Nephron progenitor cell (in vitro differentiated cells): ENCODE data around the gene WDFY3.
"Not testable (repeated sequence)": the region's sequence is repeated elsewhere in the genome, so short reads cannot be mapped to it uniquely, and the experiment has no call there.

ENCODE experiments used
- DNase-seq: peaks from one replicate; pipeline ENCODE4 v3.0.0; 2021
- H3K27ac Mint-ChIP-seq: 2 replicates; pipeline ENCODE4 v1.8.0; 2021; ENCODE audit warnings: mild to moderate bottlenecking, moderate library complexity, mixed read lengths
- H3K27me3 Mint-ChIP-seq: 2 replicates; pipeline ENCODE4 v1.8.0; 2021; ENCODE audit warnings: mild to moderate bottlenecking, low read depth, mixed read lengths; ENCODE audit not compliant: poor library complexity
- H3K36me3 Mint-ChIP-seq: 2 replicates; pipeline ENCODE4 v1.8.0; 2021; ENCODE audit warnings: low read depth, mixed read lengths
- H3K4me1 Mint-ChIP-seq: 2 replicates; pipeline ENCODE4 v1.8.0; 2021; ENCODE audit warnings: mixed read lengths
- H3K4me3 Mint-ChIP-seq: 2 replicates; pipeline ENCODE4 v1.8.0; 2021; ENCODE audit warnings: mild to moderate bottlenecking, moderate library complexity, mixed read lengths
- H3K9me3 Mint-ChIP-seq: 2 replicates; pipeline ENCODE4 v1.8.0; 2021; ENCODE audit warnings: mild to moderate bottlenecking, moderate library complexity, mixed read lengths
- TF ChIP-seq, protein P1 (sequence below): fragments of 200-600 bp; sonication (generic); IDR thresholded peaks from 2 replicates; pipeline ENCODE4 v1.5.0; 2021; ENCODE audit warnings: antibody characterized with exemption

The WDFY3 gene

DNA sequence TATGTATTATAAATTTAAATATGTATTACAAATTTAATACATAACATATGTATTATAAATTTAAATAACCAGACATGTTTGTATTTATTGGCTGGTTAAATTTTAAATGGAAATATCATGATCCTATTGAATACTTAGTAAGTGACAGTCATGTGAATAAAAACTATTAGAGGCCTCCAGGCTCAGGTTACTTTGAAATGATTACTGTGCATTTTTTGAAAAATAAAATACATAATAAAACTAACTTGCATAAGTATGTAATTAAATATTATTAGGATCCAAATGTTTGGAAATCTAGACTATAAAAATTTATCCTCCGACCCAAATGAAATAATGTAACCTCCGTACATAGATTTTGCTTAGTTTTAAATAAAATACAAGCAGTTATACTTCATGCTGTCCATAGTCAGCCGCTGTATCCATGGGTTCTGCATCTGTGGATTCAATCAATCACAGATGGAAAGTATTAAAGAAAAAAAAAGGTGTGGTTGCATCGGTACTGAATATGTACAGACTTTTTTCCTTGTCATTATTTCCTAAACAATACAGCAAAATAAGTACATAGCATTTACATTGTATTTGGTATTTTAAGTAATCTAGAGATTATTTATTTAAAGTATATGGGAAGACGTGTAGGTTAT lies 140.7 kb downstream of the WDFY3 start:
- Mint-ChIP-seq H3K4me1 (no peaks in the 10 kb centered on the region), H3K27me3 (no peaks in the 10 kb centered on the region)
- DNase-seq: no peak

DNA sequence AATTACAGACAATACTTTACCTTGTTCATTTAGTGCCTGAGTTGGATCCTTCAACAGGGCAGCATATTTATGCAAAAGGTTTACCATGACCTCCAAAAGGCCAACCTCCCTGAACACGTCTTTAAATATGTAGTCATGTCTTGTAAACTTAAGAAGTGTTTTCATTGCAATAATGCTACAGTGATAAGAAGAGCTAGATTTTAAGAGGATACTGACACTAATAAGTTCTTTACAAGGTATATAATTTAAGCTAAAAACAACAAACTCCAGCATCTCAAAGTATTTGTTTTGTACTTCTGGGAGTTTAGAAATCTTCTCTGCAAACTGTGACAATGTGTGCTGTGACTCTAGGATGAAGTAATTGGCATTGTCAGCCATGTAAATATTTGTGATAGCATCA lies 145.4 kb downstream of the WDFY3 start:
- no peak overlapping the region for H3K4me3 Mint-ChIP-seq
- H3K9me3 Mint-ChIP-seq: no peaks in the 10 kb centered on the region
- no peak for DNase-seq
- peak overlapping the region; percentile 54 for H3K27ac Mint-ChIP-seq
- H3K4me1 Mint-ChIP-seq: no peaks in the 10 kb centered on the region
- peaks cover 8% of the 10 kb centered on the region for H3K36me3 Mint-ChIP-seq
- TF ChIP-seq, protein P1, sequence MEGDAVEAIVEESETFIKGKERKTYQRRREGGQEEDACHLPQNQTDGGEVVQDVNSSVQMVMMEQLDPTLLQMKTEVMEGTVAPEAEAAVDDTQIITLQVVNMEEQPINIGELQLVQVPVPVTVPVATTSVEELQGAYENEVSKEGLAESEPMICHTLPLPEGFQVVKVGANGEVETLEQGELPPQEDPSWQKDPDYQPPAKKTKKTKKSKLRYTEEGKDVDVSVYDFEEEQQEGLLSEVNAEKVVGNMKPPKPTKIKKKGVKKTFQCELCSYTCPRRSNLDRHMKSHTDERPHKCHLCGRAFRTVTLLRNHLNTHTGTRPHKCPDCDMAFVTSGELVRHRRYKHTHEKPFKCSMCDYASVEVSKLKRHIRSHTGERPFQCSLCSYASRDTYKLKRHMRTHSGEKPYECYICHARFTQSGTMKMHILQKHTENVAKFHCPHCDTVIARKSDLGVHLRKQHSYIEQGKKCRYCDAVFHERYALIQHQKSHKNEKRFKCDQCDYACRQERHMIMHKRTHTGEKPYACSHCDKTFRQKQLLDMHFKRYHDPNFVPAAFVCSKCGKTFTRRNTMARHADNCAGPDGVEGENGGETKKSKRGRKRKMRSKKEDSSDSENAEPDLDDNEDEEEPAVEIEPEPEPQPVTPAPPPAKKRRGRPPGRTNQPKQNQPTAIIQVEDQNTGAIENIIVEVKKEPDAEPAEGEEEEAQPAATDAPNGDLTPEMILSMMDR: no peak
- H3K27me3 Mint-ChIP-seq: no peaks in the 10 kb centered on the region

More for the DNA sequence above, 140.7 kb downstream of the WDFY3 start:
- H3K36me3 Mint-ChIP-seq: peaks cover 28% of the 10 kb centered on the region
- TF ChIP-seq, protein P1: no peak
- no peak overlapping the region for H3K27ac Mint-ChIP-seq
- H3K4me3 Mint-ChIP-seq: no peak overlapping the region
- no peaks in the 10 kb centered on the region for H3K9me3 Mint-ChIP-seq

DNA sequence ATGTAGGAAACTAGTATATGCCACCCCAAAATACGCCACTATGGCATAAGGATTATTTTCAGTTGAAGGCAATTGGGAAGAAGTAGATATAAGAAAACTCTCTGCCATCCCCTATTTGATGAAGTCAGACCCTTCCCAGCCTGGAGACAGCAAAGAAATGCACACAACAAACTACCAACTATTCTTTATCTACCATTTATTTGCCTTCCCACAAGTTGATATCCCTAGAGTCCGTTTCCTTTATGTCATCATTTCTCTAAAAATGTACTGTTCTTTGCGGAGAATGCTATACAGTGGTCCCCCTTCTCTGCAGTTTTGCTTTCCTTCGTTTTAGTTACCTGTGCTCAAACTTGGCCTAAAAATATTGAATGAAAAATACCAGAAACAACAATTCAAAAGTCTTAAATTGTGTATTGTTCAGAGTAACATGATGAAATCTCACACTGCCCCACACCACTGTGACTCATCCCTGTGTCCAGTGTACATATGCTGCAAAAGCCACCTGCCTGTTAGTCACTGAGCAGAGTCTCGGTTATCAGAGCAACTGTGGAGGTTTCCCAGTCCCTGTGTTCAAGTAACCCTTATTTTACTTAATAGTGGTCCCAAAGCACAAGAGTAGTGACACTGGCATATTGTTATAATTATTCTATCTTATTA lies 152.3 kb downstream of the WDFY3 start:
- Mint-ChIP-seq H3K27ac (no peak overlapping the region), H3K36me3 (peaks cover 10% of the 10 kb centered on the region), H3K4me3 (no peak overlapping the region), H3K27me3 (no peaks in the 10 kb centered on the region), H3K9me3 (no peaks in the 10 kb centered on the region), H3K4me1 (no peaks in the 10 kb centered on the region)
- no peak for DNase-seq
- TF ChIP-seq, protein P1: no peak

DNA sequence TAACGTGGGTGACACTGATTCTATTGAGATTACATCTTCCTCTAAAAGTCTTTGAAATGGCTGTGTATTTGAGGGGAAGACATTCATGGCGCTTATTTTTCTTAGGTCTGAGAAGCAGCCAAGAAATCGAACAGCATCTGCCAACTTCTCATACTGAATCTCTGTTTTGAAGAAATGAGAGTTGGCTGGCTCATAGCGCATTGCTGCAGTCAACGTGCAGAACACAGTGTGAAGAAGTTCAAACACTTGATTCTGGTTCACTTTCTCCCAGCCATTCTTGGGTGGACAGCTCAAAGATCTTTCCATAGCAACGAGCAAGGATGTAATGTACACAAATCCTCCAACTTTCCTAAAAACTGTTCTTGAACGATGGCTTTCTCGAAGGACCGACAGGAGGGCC lies 156.5 kb downstream of the WDFY3 start:
- Mint-ChIP-seq H3K27ac (no peak overlapping the region), H3K9me3 (no peaks in the 10 kb centered on the region)

DNA sequence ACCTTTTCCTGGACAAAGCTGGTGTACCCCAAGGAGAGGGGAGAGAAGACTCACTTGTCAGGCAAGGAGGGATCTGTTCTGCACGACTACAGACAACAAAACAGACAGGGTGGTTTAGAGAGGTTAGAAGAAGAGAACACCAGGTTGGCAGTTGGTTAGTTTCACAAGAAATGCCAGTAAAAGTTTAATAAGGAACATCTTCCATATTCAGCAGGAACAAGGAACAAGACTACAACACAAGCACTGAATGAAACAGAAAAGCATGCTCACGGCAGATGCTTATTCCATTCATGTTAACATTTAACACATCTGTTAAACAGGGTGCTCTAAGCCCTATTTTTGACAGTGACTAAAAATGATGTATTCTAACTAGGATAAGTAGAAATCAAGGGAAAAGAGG lies 158.2 kb downstream of the WDFY3 start:
- TF ChIP-seq, protein P1: no peak
- Mint-ChIP-seq H3K27ac (peak overlapping the region; percentile 79), H3K4me3 (no peak overlapping the region), H3K4me1 (no peaks in the 10 kb centered on the region), H3K9me3 (no peaks in the 10 kb centered on the region), H3K27me3 (no peaks in the 10 kb centered on the region), H3K36me3 (peaks cover 27% of the 10 kb centered on the region)
- no peak for DNase-seq

More for the DNA sequence above, 156.5 kb downstream of the WDFY3 start:
- no peaks in the 10 kb centered on the region for H3K4me1 Mint-ChIP-seq
- TF ChIP-seq, protein P1: no peak
- H3K4me3 Mint-ChIP-seq: no peak overlapping the region
- no peak for DNase-seq
- H3K27me3 Mint-ChIP-seq: no peaks in the 10 kb centered on the region
- peaks cover 24% of the 10 kb centered on the region for H3K36me3 Mint-ChIP-seq

DNA sequence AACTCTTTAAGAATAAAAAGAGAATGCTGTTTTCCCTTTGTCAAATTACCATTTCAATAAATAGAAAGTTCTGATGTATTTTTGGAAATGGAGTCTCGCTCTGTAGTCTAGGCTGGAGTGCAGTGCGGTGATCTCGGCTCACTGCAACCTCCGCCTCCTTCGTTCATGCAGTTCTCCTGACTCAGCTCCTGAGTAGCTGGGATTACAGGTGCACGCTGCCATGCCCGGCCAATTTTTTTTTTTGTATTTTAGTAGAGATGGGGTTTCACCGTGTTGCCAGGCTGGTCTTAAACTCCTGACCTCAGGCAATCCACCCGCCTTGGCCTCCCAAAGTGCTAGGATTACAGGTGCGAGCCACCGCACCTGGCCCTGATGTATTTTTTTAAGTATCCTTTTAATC lies 159.9 kb downstream of the WDFY3 start:
- H3K27me3 Mint-ChIP-seq, H3K9me3 Mint-ChIP-seq, H3K4me1 Mint-ChIP-seq, H3K27ac Mint-ChIP-seq, H3K4me3 Mint-ChIP-seq, DNase-seq: not testable (repeated sequence)
- peaks cover 38% of the 10 kb centered on the region for H3K36me3 Mint-ChIP-seq
